Activated T-helper 2 cell treated with anti-CD3 and anti-CD28 coated beads, Interferon-gamma antibody, Interleukin-2, Interleukin-4, amounts not matched to agents 10 μg/mL and 5 μg/mL and 100 μg/mL, durations not matched to agents 14 hours and 24 hours and 36 hours (primary cell): ENCODE data around the gene RBX1. TPM values are rescaled to one million over a fixed set of nuclear protein-coding genes. Genes with fewer than 3 reads are reported as not detected.
"Not testable (repeated sequence)": the region's sequence is repeated elsewhere in the genome, so short reads cannot be mapped to it uniquely, and the experiment has no call there.

Source experiments
- DNase-seq: peaks from one replicate; pipeline ENCODE4 v3.0.0; 2021; ENCODE audit warnings: low spot score
- H3K27ac Mint-ChIP-seq: one replicate; pipeline ENCODE4 v1.8.0; 2021; ENCODE audit warnings: mixed read lengths
- H3K27me3 Mint-ChIP-seq: one replicate; pipeline ENCODE4 v1.8.0; 2021; ENCODE audit warnings: low read depth, mixed read lengths
- H3K36me3 Mint-ChIP-seq: one replicate; pipeline ENCODE4 v1.8.0; 2021; ENCODE audit warnings: low read depth, mixed read lengths
- H3K4me1 Mint-ChIP-seq: one replicate; pipeline ENCODE4 v1.8.0; 2021; ENCODE audit warnings: low read depth, mixed read lengths
- H3K4me3 Mint-ChIP-seq: one replicate; pipeline ENCODE4 v1.8.0; 2021; ENCODE audit warnings: low read depth, mild to moderate bottlenecking, moderate library complexity, mixed read lengths
- H3K9me3 Mint-ChIP-seq: one replicate; pipeline ENCODE4 v1.8.0; 2021; ENCODE audit warnings: mixed read lengths
- intact Hi-C: fragments of 100-400 bp; cut with micrococcal nuclease; formaldehyde crosslinking; loops from one replicate; pipeline ENCODE4 v1.15.1; 2023
- total RNA-seq: library from RNA; stranded (reverse); gene quantifications from 2 replicates; pipeline ENCODE4 v1.2.3, GENCODE V29; 2022

RBX1 gene
- 103 and 110 TPM in 2 replicates for total RNA-seq

GRCh38 chr22:40950962-40951794 is at the start of gene RBX1:
TSS of gene RBX1 (plus strand) at chr22:40951378. CDS start at chr22:40951399, 21 bp downstream.
- intact Hi-C loops = loop anchor here (1.0 to 5.0 kb wide), 10 partner anchors 28 to 1419 kb away; partner anchors contain the start of genes ACO2, L3MBTL2, PHF5A and RANGAP1
- Mint-ChIP-seq H3K9me3 (no peaks in the 10 kb centered on the region), H3K36me3 (peaks cover 39% of the 10 kb centered on the region), H3K27me3 (no peaks in the 10 kb centered on the region), H3K4me1 (peaks cover 28% of the 10 kb centered on the region), H3K4me3 (peak within 1 kb of the TSS; percentile 95), H3K27ac (peak within 1 kb of the TSS; percentile 98)
- DNase-seq = peak; percentile 98

- no peaks in the 10 kb centered on the region for H3K27me3 Mint-ChIP-seq
- peaks cover 12% of the 10 kb centered on the region for H3K36me3 Mint-ChIP-seq
- no peak overlapping the region for H3K4me3 Mint-ChIP-seq
- H3K27ac Mint-ChIP-seq = peak overlapping the region; percentile 18
- no peak for DNase-seq
- peaks cover 17% of the 10 kb centered on the region for H3K4me1 Mint-ChIP-seq
- no peaks in the 10 kb centered on the region for H3K9me3 Mint-ChIP-seq
- intact Hi-C loops = no loop called here
Measured at GRCh38 chr22:40904101-40904500, 47.1 kb upstream of the RBX1 start.

DNA sequence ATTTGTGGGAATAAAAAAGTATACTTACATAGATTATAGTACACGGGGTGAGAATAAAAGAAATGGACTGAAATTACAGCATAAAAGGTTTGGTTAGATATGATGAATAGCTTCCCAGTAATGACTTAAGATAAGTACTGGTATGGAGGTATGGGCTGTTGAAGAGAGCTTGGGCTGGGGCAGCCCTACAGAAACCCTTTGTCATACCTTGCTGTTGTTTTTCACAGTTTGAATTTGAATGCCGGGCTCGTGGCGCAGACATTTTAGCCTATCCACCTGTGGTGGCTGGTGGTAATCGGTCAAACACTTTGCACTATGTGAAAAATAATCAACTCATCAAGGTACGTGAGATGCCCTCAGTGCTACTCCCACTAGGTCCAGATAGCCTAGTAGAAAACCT is 42.3 kb upstream of the RBX1 start:
- intact Hi-C loops = no loop called here
- H3K4me3 Mint-ChIP-seq = no peak overlapping the region
- no peak for DNase-seq
- H3K27me3 Mint-ChIP-seq = no peaks in the 10 kb centered on the region
- peaks cover 9% of the 10 kb centered on the region for H3K36me3 Mint-ChIP-seq
- H3K27ac Mint-ChIP-seq = no peak overlapping the region
- no peaks in the 10 kb centered on the region for H3K9me3 Mint-ChIP-seq
- peaks cover 2% of the 10 kb centered on the region for H3K4me1 Mint-ChIP-seq

DNA sequence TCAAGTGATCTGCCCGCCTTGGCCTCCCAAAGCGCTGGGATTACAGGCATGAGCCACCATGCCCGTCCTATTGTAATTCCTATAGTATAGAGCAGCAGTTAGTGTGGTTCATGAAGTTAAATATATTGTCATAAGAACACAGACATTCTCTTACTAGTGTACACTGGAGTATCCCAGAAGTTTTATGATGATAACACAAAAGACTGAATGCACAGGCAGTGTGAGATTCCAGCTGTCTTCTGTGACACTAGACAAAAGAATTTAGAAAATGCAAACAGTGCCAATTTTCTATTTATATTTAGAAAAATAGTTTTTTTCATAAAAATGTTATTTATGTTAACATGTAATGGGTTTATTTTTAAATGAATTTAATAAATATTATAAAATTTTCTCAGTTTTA is 39.4 kb upstream of the RBX1 start:
- DNase-seq = no peak
- intact Hi-C loops = no loop called here
- Mint-ChIP-seq H3K4me3 (no peak overlapping the region), H3K4me1 (no peaks in the 10 kb centered on the region), H3K27me3 (no peaks in the 10 kb centered on the region), H3K27ac (no peak overlapping the region), H3K9me3 (no peaks in the 10 kb centered on the region), H3K36me3 (peaks cover 11% of the 10 kb centered on the region)

GRCh38 chr22:40912987-40913386 is 38.2 kb upstream of the RBX1 start:
- peaks cover 11% of the 10 kb centered on the region for H3K36me3 Mint-ChIP-seq
- H3K9me3 Mint-ChIP-seq, DNase-seq, H3K27me3 Mint-ChIP-seq, H3K4me1 Mint-ChIP-seq, H3K27ac Mint-ChIP-seq, H3K4me3 Mint-ChIP-seq, intact Hi-C loops: not testable (repeated sequence)

- H3K4me3 Mint-ChIP-seq = no peak overlapping the region
- no peak for DNase-seq
- H3K36me3 Mint-ChIP-seq = peaks cover 17% of the 10 kb centered on the region
- peaks cover 3% of the 10 kb centered on the region for H3K4me1 Mint-ChIP-seq
- no peaks in the 10 kb centered on the region for H3K27me3 Mint-ChIP-seq
- no peaks in the 10 kb centered on the region for H3K9me3 Mint-ChIP-seq
- H3K27ac Mint-ChIP-seq = no peak overlapping the region
- intact Hi-C loops = no loop called here
Measured at GRCh38 chr22:40919446-40919845, 31.7 kb upstream of the RBX1 start.

GRCh38 chr22:40920526-40920925 is 30.7 kb upstream of the RBX1 start:
- intact Hi-C loops = no loop called here
- no peaks in the 10 kb centered on the region for H3K9me3 Mint-ChIP-seq
- H3K36me3 Mint-ChIP-seq = peaks cover 17% of the 10 kb centered on the region
- DNase-seq = no peak
- H3K4me3 Mint-ChIP-seq = no peak overlapping the region
- no peaks in the 10 kb centered on the region for H3K27me3 Mint-ChIP-seq
- no peak overlapping the region for H3K27ac Mint-ChIP-seq
- H3K4me1 Mint-ChIP-seq = peaks cover 3% of the 10 kb centered on the region

- Mint-ChIP-seq H3K27ac (peak overlapping the region; percentile 65), H3K36me3 (peaks cover 12% of the 10 kb centered on the region), H3K4me3 (no peak overlapping the region), H3K4me1 (peaks cover 3% of the 10 kb centered on the region), H3K9me3 (no peaks in the 10 kb centered on the region), H3K27me3 (no peaks in the 10 kb centered on the region)
- DNase-seq = no peak
- intact Hi-C loops = loop anchor here (2.0 kb wide), 2 partner anchors 28 to 314 kb away; partner anchors contain the start of gene RBX1
Measured at GRCh38 chr22:40922484-40923303, 28.5 kb upstream of the RBX1 start.

DNA sequence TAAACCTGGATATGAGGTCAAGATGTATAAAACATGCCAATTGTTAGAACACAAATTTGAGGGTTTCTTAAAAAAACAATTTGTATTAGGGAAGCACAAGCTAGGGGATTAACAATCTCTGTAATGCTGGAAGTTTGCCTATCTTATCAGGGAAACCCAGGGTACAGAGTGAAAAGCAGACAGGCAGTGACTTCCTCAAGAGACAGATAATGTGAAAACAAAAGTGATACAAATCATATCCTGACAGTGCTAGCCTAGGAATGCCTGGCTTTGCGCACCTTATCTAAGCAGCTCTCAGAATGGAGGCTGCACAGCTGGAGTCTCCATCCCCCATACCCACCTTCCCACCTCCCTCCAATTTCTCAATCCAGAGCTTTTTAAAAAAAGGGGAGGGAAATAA is 22.5 kb upstream of the RBX1 start:
- no peaks in the 10 kb centered on the region for H3K9me3 Mint-ChIP-seq
- DNase-seq = no peak
- peaks cover 3% of the 10 kb centered on the region for H3K36me3 Mint-ChIP-seq
- H3K27me3 Mint-ChIP-seq = no peaks in the 10 kb centered on the region
- H3K4me3 Mint-ChIP-seq = no peak overlapping the region
- H3K4me1 Mint-ChIP-seq = no peaks in the 10 kb centered on the region
- H3K27ac Mint-ChIP-seq = no peak overlapping the region
- intact Hi-C loops = no loop called here

- Mint-ChIP-seq H3K27me3 (no peaks in the 10 kb centered on the region), H3K9me3 (no peaks in the 10 kb centered on the region), H3K27ac (no peak overlapping the region), H3K4me1 (no peaks in the 10 kb centered on the region), H3K36me3 (no peaks in the 10 kb centered on the region), H3K4me3 (no peak overlapping the region)
- no peak for DNase-seq
- intact Hi-C loops = no loop called here
Measured at GRCh38 chr22:40932396-40932795, 18.8 kb upstream of the RBX1 start.

GRCh38 chr22:40939202-40939601 is 12.0 kb upstream of the RBX1 start:
- Mint-ChIP-seq H3K27me3 (no peaks in the 10 kb centered on the region), H3K27ac (no peak overlapping the region), H3K4me3 (no peak overlapping the region), H3K36me3 (no peaks in the 10 kb centered on the region), H3K9me3 (no peaks in the 10 kb centered on the region), H3K4me1 (peaks cover 10% of the 10 kb centered on the region)
- no peak for DNase-seq
- intact Hi-C loops = no loop called here

GRCh38 chr22:40951795-40952605 is 822 bp downstream of the RBX1 start:
- H3K27me3 Mint-ChIP-seq = no peaks in the 10 kb centered on the region
- H3K4me1 Mint-ChIP-seq = peaks cover 28% of the 10 kb centered on the region
- no peak for DNase-seq
- intact Hi-C loops = loop anchor here (1.0 to 5.0 kb wide), 10 partner anchors 29 to 1420 kb away; partner anchors contain the start of genes ACO2, L3MBTL2, PHF5A and RANGAP1
- peaks cover 39% of the 10 kb centered on the region for H3K36me3 Mint-ChIP-seq
- H3K27ac Mint-ChIP-seq = peak overlapping the region; percentile 98
- H3K9me3 Mint-ChIP-seq = no peaks in the 10 kb centered on the region
- peak overlapping the region; percentile 95 for H3K4me3 Mint-ChIP-seq
